HepG2 (cell line): ENCODE data around the gene PPP1R12A. TPM values are rescaled to one million over a fixed set of nuclear protein-coding genes. Genes with fewer than 3 reads are reported as not detected.

Experiments
- ATAC-seq: fragments of 200-7000 bp; cut with Tn5 transposase; 3 replicates; pipeline ENCODE4 v1.9.1; 2020; ENCODE audit warnings: mild to moderate bottlenecking, moderate library complexity
- BruUV-seq: library from RNA; stranded (reverse); fragments of 400-500 nt; replicated peaks from 2 replicates; lab custom pipeline; 2021; lab: Mats Ljungman, UMichigan
- CTCF ChIA-PET: fragments of 300-600 bp; formaldehyde crosslinking; extraction: SDS; loops from one replicate; lab custom pipeline; 2021; ENCODE audit warnings: low total read pairs, inconsistent platforms, low intra/inter-chr PET ratio; lab: Yijun Ruan, JAX
- POLR2A ChIA-PET: fragments of 350-600 bp; sonication (Branson Sonifier 250); formaldehyde crosslinking; loops from one replicate; lab custom pipeline; 2020; ENCODE audit warnings: antibody characterized with exemption, inconsistent platforms; lab: Yijun Ruan, JAX
- DNase-seq: peaks from one replicate; pipeline ENCODE4 v3.0.0-alpha.2; 2015; ENCODE audit warnings: low spot score
- FAIRE-seq: peaks from 3 replicates; lab custom pipeline; 2011; peaks lifted over from hg19 to GRCh38; lab: Jason Lieb, UNC
- H2AFZ ChIP-seq: one replicate; pipeline ENCODE4 v1.6.1; 2011; ENCODE audit warnings: low read length, inconsistent platforms
- H3K27ac ChIP-seq: fragments of 300-600 bp; 3 replicates; pipeline ENCODE4 v1.8.0; 2011; ENCODE audit warnings: mixed run types, mild to moderate bottlenecking, mixed read lengths, low read length, inconsistent platforms; ENCODE audit not compliant: insufficient read depth; ENCODE audit errors: extremely low read length
- H3K27me3 ChIP-seq, 2 experiments: fragments of 200-600 bp in 1 of 2; 2 replicates in 1 of 2; 3 replicates in 1 of 2; pipeline versions ENCODE4 v1.6.0 to v1.8.0; 2011; ENCODE audit warnings: low read length in 2 of 2, mild to moderate bottlenecking in 2 of 2, moderate library complexity in 2 of 2, inconsistent platforms in 1 of 2; ENCODE audit not compliant: insufficient read depth in 2 of 2, control insufficient read depth in 1 of 2
- H3K36me3 ChIP-seq, 2 experiments: fragments of 200-600 bp in 1 of 2; replicated peaks in 1 of 2; 2 replicates in 1 of 2; 3 replicates in 1 of 2; pipeline versions ENCODE4 v1.5.1 to v1.8.0; 2011; ENCODE audit warnings: low read length in 2 of 2, inconsistent platforms in 1 of 2; ENCODE audit not compliant: insufficient read depth in 2 of 2, control insufficient read depth in 1 of 2
- H3K4me1 ChIP-seq: 2 replicates; pipeline ENCODE4 v1.5.1; 2012; ENCODE audit warnings: low read length, inconsistent platforms; ENCODE audit not compliant: insufficient read depth
- H3K4me2 ChIP-seq: 2 replicates; pipeline ENCODE4 v1.6.0; 2011; ENCODE audit warnings: low read depth, low read length, inconsistent platforms
- H3K4me3 ChIP-seq, 3 experiments: fragments of 200-600 bp in 1 of 3; sonication (generic), shearing (Covaris generic) in 1 of 3; replicated peaks in 1 of 3; 2 replicates each; pipeline ENCODE4 v1.5.1; 2011 to 2016; ENCODE audit warnings: low read length in 3 of 3, inconsistent platforms in 2 of 3, low read depth in 2 of 3, mild to moderate bottlenecking in 2 of 3, control low read depth in 1 of 3, mixed read lengths in 1 of 3; ENCODE audit not compliant: insufficient read depth in 1 of 3
- H3K79me2 ChIP-seq: one replicate; pipeline ENCODE4 v1.6.1; 2011; ENCODE audit warnings: low read length, inconsistent platforms; ENCODE audit not compliant: insufficient read depth
- H3K9ac ChIP-seq: 2 replicates; pipeline ENCODE4 v1.6.0; 2011; ENCODE audit warnings: mild to moderate bottlenecking, low read depth, low read length, inconsistent platforms; ENCODE audit not compliant: insufficient read depth
- H3K9me3 ChIP-seq: 2 replicates; pipeline ENCODE4 v1.5.1; 2012; ENCODE audit warnings: mild to moderate bottlenecking, low read length
- H4K20me1 ChIP-seq: 2 replicates; pipeline ENCODE4 v1.6.0; 2011; ENCODE audit warnings: inconsistent platforms, mild to moderate bottlenecking, low read length, moderate library complexity; ENCODE audit not compliant: insufficient read depth
- HNRNPL ChIP-seq: fragments of 200-400 bp; formaldehyde crosslinking; IDR thresholded peaks from 2 replicates; pipeline ENCODE4 v1.6.1; 2017; ENCODE audit warnings: mild to moderate bottlenecking, low read depth, low read length
- IRX3 ChIP-seq: sonication (generic); formaldehyde crosslinking; IDR thresholded peaks from 2 replicates; pipeline ENCODE4 v1.8.1; 2023; ENCODE audit warnings: mild to moderate bottlenecking, low read depth, missing genetic modification reagents, borderline replicate concordance
- KLF13 ChIP-seq: sonication (generic); formaldehyde crosslinking; IDR thresholded peaks from 2 replicates; pipeline ENCODE4 v1.4.0; 2020; ENCODE audit warnings: mild to moderate bottlenecking, missing genetic modification reagents
- NR2F6 ChIP-seq, 2 experiments: IDR thresholded peaks; 2 replicates each; pipeline ENCODE4 v1.6.1; 2016; ENCODE audit warnings: antibody characterized with exemption in 1 of 2, mild to moderate bottlenecking in 1 of 2
- POLR2AphosphoS5 ChIP-seq: IDR thresholded peaks from 2 replicates; pipeline ENCODE4 v1.6.1; 2012; ENCODE audit warnings: low read depth, low read length
- SP140L ChIP-seq: sonication (generic); formaldehyde crosslinking; IDR thresholded peaks from 2 replicates; pipeline ENCODE4 v1.4.0; 2020; ENCODE audit warnings: missing genetic modification reagents, borderline replicate concordance
- ZBTB20 ChIP-seq: sonication (generic); formaldehyde crosslinking; IDR thresholded peaks from 2 replicates; pipeline ENCODE4 v1.8.1; 2023; ENCODE audit warnings: missing genetic modification reagents, low read depth, mild to moderate bottlenecking, borderline replicate concordance
- ZBTB21 ChIP-seq: sonication (generic); formaldehyde crosslinking; IDR thresholded peaks from 2 replicates; pipeline ENCODE4 v1.4.0; 2020; ENCODE audit warnings: missing genetic modification reagents
- ZBTB44 ChIP-seq: sonication (generic); formaldehyde crosslinking; IDR thresholded peaks from 2 replicates; pipeline ENCODE4 v1.4.0; 2020; ENCODE audit warnings: missing genetic modification reagents
- ZMYM2 ChIP-seq: sonication (generic); formaldehyde crosslinking; IDR thresholded peaks from 2 replicates; pipeline ENCODE4 v1.8.0; 2022; ENCODE audit warnings: mild to moderate bottlenecking, missing genetic modification reagents
- ZNF17 ChIP-seq: sonication (generic); formaldehyde crosslinking; IDR thresholded peaks from 2 replicates; pipeline ENCODE4 v1.5.0; 2020; ENCODE audit warnings: mild to moderate bottlenecking, missing genetic modification reagents
- ZNF558 ChIP-seq: sonication (generic); formaldehyde crosslinking; IDR thresholded peaks from 2 replicates; pipeline ENCODE4 v1.9.0; 2022; ENCODE audit warnings: mild to moderate bottlenecking, missing genetic modification reagents, borderline replicate concordance
- ZNF570 ChIP-seq: sonication (generic); formaldehyde crosslinking; IDR thresholded peaks from 2 replicates; pipeline ENCODE4 v1.4.0; 2020; ENCODE audit warnings: mild to moderate bottlenecking, missing genetic modification reagents, borderline replicate concordance
- ZNF709 ChIP-seq: sonication (generic); formaldehyde crosslinking; IDR thresholded peaks from 2 replicates; pipeline ENCODE4 v1.5.0; 2020; ENCODE audit warnings: mild to moderate bottlenecking, missing genetic modification reagents
- ZNF792 ChIP-seq: IDR thresholded peaks from 2 replicates; pipeline ENCODE4 v1.6.1; 2016
- ZZZ3 ChIP-seq: sonication (generic); formaldehyde crosslinking; IDR thresholded peaks from 2 replicates; pipeline ENCODE4 v1.4.0; 2020; ENCODE audit warnings: missing genetic modification reagents, mild to moderate bottlenecking, borderline replicate concordance
- in situ Hi-C: cut with HindIII; loops from 2 replicates; pipeline ENCODE4 v1.10.0; 2017; ENCODE audit warnings: low pct_unique_long_range_greater_than_20kb; ENCODE audit not compliant: extremely low pct_ligation_motif_present
- intact Hi-C: fragments of 100-400 bp; cut with micrococcal nuclease; formaldehyde crosslinking; loops from one replicate; pipeline ENCODE4 v1.10.0; 2022; ENCODE audit not compliant: unreplicated experiment
- polyA plus RNA-seq, 8 experiments: library from polyadenylated mRNA; depleted of rRNA in 3 of 8; stranded (reverse) in 7 of 8; unstranded in 1 of 8; fragments of >200 nt; fragmentation: Illumina TruSeq in 4 of 8; extraction: Trizol in 4 of 8; gene quantifications; 2 replicates each; pipeline versions ENCODE4 v1.2.1 to v1.2.3, GENCODE V29; 2011 to 2016; ENCODE audit warnings: low read depth in 4 of 8, missing spikeins in 1 of 8, mixed read lengths in 1 of 8; ENCODE audit not compliant: insufficient read depth in 1 of 8
- total RNA-seq, 5 experiments: library from RNA; depleted of rRNA; stranded (reverse); fragments of >200 nt; fragmentation: Illumina TruSeq; extraction: Trizol; gene quantifications; 2 replicates each; pipeline ENCODE4 v1.2.3, GENCODE V29; 2016; ENCODE audit warnings: low read depth in 1 of 5
- TF ChIP-seq, protein P1 (sequence below): sonication (generic); formaldehyde crosslinking; IDR thresholded peaks from 2 replicates; pipeline ENCODE4 v1.8.0; 2022; ENCODE audit warnings: mild to moderate bottlenecking, missing genetic modification reagents
- TF ChIP-seq, protein P2 (sequence below): sonication (generic); formaldehyde crosslinking; conservative IDR thresholded peaks from 2 replicates; pipeline ENCODE4 v1.4.0; 2020; ENCODE audit warnings: missing genetic modification reagents
- TF ChIP-seq, protein P3 (sequence below): sonication (generic); formaldehyde crosslinking; IDR thresholded peaks from 2 replicates; pipeline ENCODE4 v1.4.0; 2020; ENCODE audit warnings: mild to moderate bottlenecking, missing genetic modification reagents

PPP1R12A gene
- total and polyA plus RNA-seq, 2 of the 13 experiments (the other 11 are each of a cell fraction or from before 2014, with no cell fraction given): 23.8 to 50.0 TPM

GRCh38 chr12:79747274-79747673 is 187.6 kb downstream of the PPP1R12A start:
- ChIA-PET POLR2A (no interaction called here), CTCF (no interaction called here)
- H3K4me2 ChIP-seq: no peak overlapping the region
- H3K27ac ChIP-seq: no peak overlapping the region
- no TSS peak for BruUV-seq
- H3K36me3 ChIP-seq: no peaks in the 10 kb centered on the region
- H3K4me3 ChIP-seq: no peak overlapping the region
- H3K9me3 ChIP-seq: no peaks in the 10 kb centered on the region
- H3K27me3 ChIP-seq: 0 out of 5 replicates have a peak, but pooled peaks cover 0 to 5% of the 10 kb centered on the region in 2 experiments
- FAIRE-seq (no peak), ATAC-seq (no peak), DNase-seq (no peak)
- no peak for TF ChIP-seq ZNF792 (CRISPR knock-in tag)
- TF ChIP-seq IRX3: no peak
- no peak for TF ChIP-seq ZMYM2 (CRISPR knock-in tag)
- TF ChIP-seq KLF13 (CRISPR knock-in tag): no peak
- no peak for TF ChIP-seq ZBTB21 (CRISPR knock-in tag)
- TF ChIP-seq ZNF558: no peak
- TF ChIP-seq ZBTB20 (CRISPR knock-in tag): no peak
- TF ChIP-seq ZNF709: no peak
- TF ChIP-seq, protein P1, sequence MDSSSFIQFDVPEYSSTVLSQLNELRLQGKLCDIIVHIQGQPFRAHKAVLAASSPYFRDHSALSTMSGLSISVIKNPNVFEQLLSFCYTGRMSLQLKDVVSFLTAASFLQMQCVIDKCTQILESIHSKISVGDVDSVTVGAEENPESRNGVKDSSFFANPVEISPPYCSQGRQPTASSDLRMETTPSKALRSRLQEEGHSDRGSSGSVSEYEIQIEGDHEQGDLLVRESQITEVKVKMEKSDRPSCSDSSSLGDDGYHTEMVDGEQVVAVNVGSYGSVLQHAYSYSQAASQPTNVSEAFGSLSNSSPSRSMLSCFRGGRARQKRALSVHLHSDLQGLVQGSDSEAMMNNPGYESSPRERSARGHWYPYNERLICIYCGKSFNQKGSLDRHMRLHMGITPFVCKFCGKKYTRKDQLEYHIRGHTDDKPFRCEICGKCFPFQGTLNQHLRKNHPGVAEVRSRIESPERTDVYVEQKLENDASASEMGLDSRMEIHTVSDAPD: no peak
- no peak for TF ChIP-seq ZBTB44 (CRISPR knock-in tag)
- TF ChIP-seq, protein P2, sequence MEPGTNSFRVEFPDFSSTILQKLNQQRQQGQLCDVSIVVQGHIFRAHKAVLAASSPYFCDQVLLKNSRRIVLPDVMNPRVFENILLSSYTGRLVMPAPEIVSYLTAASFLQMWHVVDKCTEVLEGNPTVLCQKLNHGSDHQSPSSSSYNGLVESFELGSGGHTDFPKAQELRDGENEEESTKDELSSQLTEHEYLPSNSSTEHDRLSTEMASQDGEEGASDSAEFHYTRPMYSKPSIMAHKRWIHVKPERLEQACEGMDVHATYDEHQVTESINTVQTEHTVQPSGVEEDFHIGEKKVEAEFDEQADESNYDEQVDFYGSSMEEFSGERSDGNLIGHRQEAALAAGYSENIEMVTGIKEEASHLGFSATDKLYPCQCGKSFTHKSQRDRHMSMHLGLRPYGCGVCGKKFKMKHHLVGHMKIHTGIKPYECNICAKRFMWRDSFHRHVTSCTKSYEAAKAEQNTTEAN: no peak
- TF ChIP-seq ZNF17 (CRISPR knock-in tag): no peak
- TF ChIP-seq HNRNPL: no peak
- TF ChIP-seq POLR2AphosphoS5: no peak
- no peak for TF ChIP-seq ZZZ3 (CRISPR knock-in tag)
- TF ChIP-seq SP140L (CRISPR knock-in tag): no peak
- no peak for TF ChIP-seq NR2F6 (IDR thresholded peaks at IDR 0.05)
- no peak for TF ChIP-seq NR2F6 (CRISPR knock-in tag; IDR thresholded peaks at IDR 0.05)
- TF ChIP-seq, protein P3, sequence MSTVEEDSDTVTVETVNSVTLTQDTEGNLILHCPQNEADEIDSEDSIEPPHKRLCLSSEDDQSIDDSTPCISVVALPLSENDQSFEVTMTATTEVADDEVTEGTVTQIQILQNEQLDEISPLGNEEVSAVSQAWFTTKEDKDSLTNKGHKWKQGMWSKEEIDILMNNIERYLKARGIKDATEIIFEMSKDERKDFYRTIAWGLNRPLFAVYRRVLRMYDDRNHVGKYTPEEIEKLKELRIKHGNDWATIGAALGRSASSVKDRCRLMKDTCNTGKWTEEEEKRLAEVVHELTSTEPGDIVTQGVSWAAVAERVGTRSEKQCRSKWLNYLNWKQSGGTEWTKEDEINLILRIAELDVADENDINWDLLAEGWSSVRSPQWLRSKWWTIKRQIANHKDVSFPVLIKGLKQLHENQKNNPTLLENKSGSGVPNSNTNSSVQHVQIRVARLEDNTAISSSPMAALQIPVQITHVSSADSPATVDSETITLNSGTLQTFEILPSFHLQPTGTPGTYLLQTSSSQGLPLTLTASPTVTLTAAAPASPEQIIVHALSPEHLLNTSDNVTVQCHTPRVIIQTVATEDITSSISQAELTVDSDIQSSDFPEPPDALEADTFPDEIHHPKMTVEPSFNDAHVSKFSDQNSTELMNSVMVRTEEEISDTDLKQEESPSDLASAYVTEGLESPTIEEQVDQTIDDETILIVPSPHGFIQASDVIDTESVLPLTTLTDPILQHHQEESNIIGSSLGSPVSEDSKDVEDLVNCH (CRISPR knock-in tag): no peak
- no peak for TF ChIP-seq ZNF570 (CRISPR knock-in tag)
- peaks cover 7% of the 10 kb centered on the region; the same call in 1 of the 2 replicates for H3K4me1 ChIP-seq
- in situ Hi-C loops: no loop called here
- no peaks in the 10 kb centered on the region for H3K79me2 ChIP-seq
- no peak overlapping the region for H3K9ac ChIP-seq
- no peak overlapping the region for H2AFZ ChIP-seq
- intact Hi-C loops: no loop called here
- H4K20me1 ChIP-seq: no peaks in the 10 kb centered on the region
